ENCODE measurements around the gene SMIM10. TPM values are rescaled to one million over a fixed set of nuclear protein-coding genes. Genes with fewer than 3 reads are reported as not detected.
"Not testable (repeated sequence)": the region's sequence is repeated elsewhere in the genome, so short reads cannot be mapped to it uniquely, and the experiment has no call there.

SMIM10 gene
- total RNA-seq (2021; ENCODE audit: unreplicated experiment) (7.2 TPM), Bru-seq, nascent RNA (percentile 69 among the genes with signal in this experiment), BruChase-seq, experiment 1, labeled RNA remaining after a 2-hour chase (percentile 88 among the genes with signal in this experiment), BruChase-seq, experiment 2, labeled RNA remaining after a 6-hour chase (percentile 96 among the genes with signal in this experiment)
- polyA plus RNA-seq (2012; ENCODE audit: insufficient read length), result 7.4 TPM
- long read RNA-seq, transcript SMIM10-201 (1 exons, 1,536 nt), result major isoform, 23 of 23 reads
- long read RNA-seq, partial matches to known transcripts, result 0 of 23 reads
- long read RNA-seq, other reads (novel, unspliced or antisense), result 0 of 23 reads

GRCh38 chrX:134990801-134991481 is at the start of gene SMIM10:
SMIM10 (plus strand) TSS chrX:134990991; CDS start chrX:134991096, 105 bp downstream.
- BruUV-seq (replicated peaks), result no TSS peak
- in situ Hi-C loops (cut with HindIII; ENCODE audit: low pct_unique_long_range_greater_than_20kb, low sequenced_read_pairs), result no loop called here
- Histone ChIP-seq H3K27ac (ENCODE audit: low read length) (peak within 1 kb of the TSS; percentile 95), H3K9me3 (ENCODE audit: control insufficient read depth, insufficient read depth, low read depth, low read length) (no peaks in the 10 kb centered on the region), H3K4me1 (ENCODE audit: control insufficient read depth, insufficient read depth, low read length) (peaks cover 14% of the 10 kb centered on the region), H3K4me3 (ENCODE audit: low read depth in 2 of 2, low read length in 2 of 2) (peak within 1 kb of the TSS; percentile 48 to 61), H3K36me3 (ENCODE audit: control insufficient read depth, insufficient read depth, low read length) (no peaks in the 10 kb centered on the region), H3K27me3 (ENCODE audit: control insufficient read depth, insufficient read depth, low read length) (no peaks in the 10 kb centered on the region)
- TF ChIP-seq POLR2AphosphoS5 (IDR thresholded peaks at IDR 0.05; ENCODE audit: low read depth, low read length), result peak; percentile 62; the same call in 1 of the 2 replicates
- TF ChIP-seq, protein P1, sequence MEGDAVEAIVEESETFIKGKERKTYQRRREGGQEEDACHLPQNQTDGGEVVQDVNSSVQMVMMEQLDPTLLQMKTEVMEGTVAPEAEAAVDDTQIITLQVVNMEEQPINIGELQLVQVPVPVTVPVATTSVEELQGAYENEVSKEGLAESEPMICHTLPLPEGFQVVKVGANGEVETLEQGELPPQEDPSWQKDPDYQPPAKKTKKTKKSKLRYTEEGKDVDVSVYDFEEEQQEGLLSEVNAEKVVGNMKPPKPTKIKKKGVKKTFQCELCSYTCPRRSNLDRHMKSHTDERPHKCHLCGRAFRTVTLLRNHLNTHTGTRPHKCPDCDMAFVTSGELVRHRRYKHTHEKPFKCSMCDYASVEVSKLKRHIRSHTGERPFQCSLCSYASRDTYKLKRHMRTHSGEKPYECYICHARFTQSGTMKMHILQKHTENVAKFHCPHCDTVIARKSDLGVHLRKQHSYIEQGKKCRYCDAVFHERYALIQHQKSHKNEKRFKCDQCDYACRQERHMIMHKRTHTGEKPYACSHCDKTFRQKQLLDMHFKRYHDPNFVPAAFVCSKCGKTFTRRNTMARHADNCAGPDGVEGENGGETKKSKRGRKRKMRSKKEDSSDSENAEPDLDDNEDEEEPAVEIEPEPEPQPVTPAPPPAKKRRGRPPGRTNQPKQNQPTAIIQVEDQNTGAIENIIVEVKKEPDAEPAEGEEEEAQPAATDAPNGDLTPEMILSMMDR (IDR thresholded peaks at IDR 0.05), result no peak
- no peak for TF ChIP-seq SIN3A (IDR thresholded peaks at IDR 0.05; ENCODE audit: borderline replicate concordance, insufficient read depth, low read depth, low read length)
- no peak for TF ChIP-seq REST (IDR thresholded peaks at IDR 0.05; ENCODE audit: insufficient read depth in 1 of 2, low read depth in 2 of 2, low read length in 1 of 2)
- no peak for TF ChIP-seq TCF7L2 (IDR thresholded peaks at IDR 0.05; ENCODE audit: low read depth, low read length)
- POLR2A ChIA-PET, result no interaction called here
- peak; percentile 96 for ATAC-seq
- DNase-seq (ENCODE audit: low read depth, low spot score), result no peak
- intact Hi-C loops (cut with micrococcal nuclease; ENCODE audit: unreplicated experiment), result loop anchor here (10.0 kb wide), 1 partner anchor 186 kb away; a partner anchor contains a TSS
- CTCF ChIA-PET, result no interaction called here

DNA sequence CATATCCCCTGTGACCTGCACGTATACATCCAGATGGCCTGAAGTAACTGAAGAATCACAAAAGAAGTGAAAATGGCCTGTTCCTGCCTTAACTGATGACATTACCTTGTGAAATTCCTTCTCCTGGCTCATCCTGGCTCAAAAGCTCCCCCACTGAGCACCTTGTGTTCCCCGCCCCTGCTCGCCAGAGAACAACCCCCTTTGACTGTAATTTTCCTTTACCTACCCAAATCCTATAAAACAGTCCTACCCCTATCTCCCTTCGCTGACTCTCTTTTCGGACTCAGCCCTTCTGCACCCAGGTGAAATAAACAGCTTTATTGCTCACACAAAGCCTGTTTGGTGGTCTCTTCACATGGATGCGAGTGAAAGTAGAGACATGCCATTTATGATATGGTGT is 44.4 kb upstream of the SMIM10 start:
- not testable (repeated sequence) for H3K4me3 ChIP-seq (ENCODE audit: low read depth in 2 of 2, low read length in 2 of 2)

More for the DNA sequence above, 44.4 kb upstream of the SMIM10 start:
- in situ Hi-C loops (cut with HindIII; ENCODE audit: low pct_unique_long_range_greater_than_20kb, low sequenced_read_pairs); intact Hi-C loops (cut with micrococcal nuclease; ENCODE audit: unreplicated experiment); H3K9me3 ChIP-seq (ENCODE audit: control insufficient read depth, insufficient read depth, low read depth, low read length); H3K36me3 ChIP-seq (ENCODE audit: control insufficient read depth, insufficient read depth, low read length); BruUV-seq (replicated peaks); DNase-seq (ENCODE audit: low read depth, low spot score); ATAC-seq; H3K27me3 ChIP-seq (ENCODE audit: control insufficient read depth, insufficient read depth, low read length): not testable (repeated sequence)
- Histone ChIP-seq H3K27ac (ENCODE audit: low read length) (peak overlapping the region; percentile 96), H3K4me1 (ENCODE audit: control insufficient read depth, insufficient read depth, low read length) (peaks cover 24% of the 10 kb centered on the region)
- POLR2A ChIA-PET, result interaction anchor here (0.5 kb wide), 1 partner anchor 140 kb away, joined by 4 read pairs; no protein-coding TSS in a partner anchor
- CTCF ChIA-PET, result interaction anchor here (0.6 kb wide), 1 partner anchor 184 kb away, joined by 4 read pairs; no protein-coding TSS in a partner anchor

Data from Panc1 (cell line).